ENCODE measurements around the gene COL4A6. TPM values are rescaled to one million over a fixed set of nuclear protein-coding genes. Genes with fewer than 3 reads are reported as not detected.

Gene COL4A6
- total RNA-seq, 1 donor from 2014 or later = under 0.01 TPM

GRCh38 chrX:108439961-108440696 lies 1.9 kb upstream of the COL4A6 start:
- no peak for DNase-seq (ENCODE audit: low spot score in 2 of 2)
- intact Hi-C loops (cut with DNase I) = loop anchor here (5.0 kb wide), 1 partner anchor 348 kb away; the partner anchor contains the start of genes ATG4A and PSMD10
- Histone ChIP-seq H3K4me3 (peak overlapping the region; percentile 32 to 67), H3K27ac (peak overlapping the region; percentile 17 to 48), H3K36me3 (no peaks in the 10 kb centered on the region), H3K4me1 (no peaks in the 10 kb centered on the region), H3K9me3 (peaks cover 0 to 5% of the 10 kb centered on the region in 2 donors), H3K27me3 (no peaks in the 10 kb centered on the region)
- TF ChIP-seq CTCF (IDR thresholded peaks at IDR 0.05) = no peak

- peak in 1 of 2 donors; percentile 63 for DNase-seq (ENCODE audit: low spot score in 2 of 2)
- TF ChIP-seq CTCF (IDR thresholded peaks at IDR 0.05) = no peak
- no peaks in the 10 kb centered on the region for H3K36me3 ChIP-seq
- intact Hi-C loops (cut with DNase I) = loop anchor here (5.0 kb wide), 1 partner anchor 347 kb away; the partner anchor contains the start of genes ATG4A and PSMD10
- H3K27me3 ChIP-seq = no peaks in the 10 kb centered on the region
- peak within 1 kb of the TSS; percentile 32 to 67 for H3K4me3 ChIP-seq
- H3K9me3 ChIP-seq = peaks cover 0 to 4% of the 10 kb centered on the region in 2 donors
- H3K27ac ChIP-seq = peak within 1 kb of the TSS; percentile 17 to 48
- no peaks in the 10 kb centered on the region for H3K4me1 ChIP-seq
Measured at GRCh38 chrX:108439426-108439942, 1.3 kb upstream of the COL4A6 start, which contains the start of gene COL4A5. Gene COL4A5, plus strand, starts transcription at chrX:108439838. Its CDS starts 288 bp downstream, at chrX:108440126.

GRCh38 chrX:108437349-108438109 lies 693 bp downstream of the COL4A6 start:
- H3K27me3 ChIP-seq = no peaks in the 10 kb centered on the region
- H3K4me1 ChIP-seq = no peaks in the 10 kb centered on the region
- intact Hi-C loops (cut with DNase I) = loop anchor here (5.0 kb wide), 1 partner anchor 345 kb away; the partner anchor contains the start of genes ATG4A and PSMD10
- peak overlapping the region in 1 of 2 donors; percentile 51 for H3K4me3 ChIP-seq
- no peak for TF ChIP-seq CTCF (IDR thresholded peaks at IDR 0.05)
- H3K9me3 ChIP-seq = no peaks in the 10 kb centered on the region
- no peak for DNase-seq (ENCODE audit: low spot score in 2 of 2)
- no peaks in the 10 kb centered on the region for H3K36me3 ChIP-seq
- H3K27ac ChIP-seq = no peak overlapping the region

- H3K4me3 ChIP-seq = no peak overlapping the region
- no peaks in the 10 kb centered on the region for H3K9me3 ChIP-seq
- TF ChIP-seq CTCF (IDR thresholded peaks at IDR 0.05) = no peak
- no peaks in the 10 kb centered on the region for H3K36me3 ChIP-seq
- intact Hi-C loops (cut with DNase I) = loop anchor here (5.0 kb wide), 1 partner anchor 343 kb away; the partner anchor contains the start of genes ATG4A and PSMD10
- no peaks in the 10 kb centered on the region for H3K27me3 ChIP-seq
- no peak overlapping the region for H3K27ac ChIP-seq
- no peak for DNase-seq (ENCODE audit: low spot score in 2 of 2)
- no peaks in the 10 kb centered on the region for H3K4me1 ChIP-seq
Measured at GRCh38 chrX:108435261-108435660, 3.0 kb downstream of the COL4A6 start.

- Histone ChIP-seq H3K27ac (no peak overlapping the region), H3K9me3 (no peaks in the 10 kb centered on the region), H3K4me1 (no peaks in the 10 kb centered on the region), H3K36me3 (no peaks in the 10 kb centered on the region), H3K4me3 (no peak overlapping the region), H3K27me3 (no peaks in the 10 kb centered on the region)
- no peak for TF ChIP-seq CTCF (IDR thresholded peaks at IDR 0.05)
- DNase-seq (ENCODE audit: low spot score in 2 of 2) = no peak
- intact Hi-C loops (cut with DNase I) = no loop called here
Measured at GRCh38 chrX:108426262-108426661, 12.0 kb downstream of the COL4A6 start.

Measured in ascending aorta (tissue), 2 donors.